GM21423 (cell line): ENCODE measurements around the gene SYF2.
"Not testable (repeated sequence)": the region's sequence is repeated elsewhere in the genome, so short reads cannot be mapped to it uniquely, and the experiment has no call there.

Source experiments
- ATAC-seq: cut with Tn5 transposase; IDR thresholded peaks from one replicate; pipeline ENCODE4 v1.9.1; 2021; ENCODE audit warnings: mild to moderate bottlenecking, moderate library complexity; ENCODE audit not compliant: unreplicated experiment

Gene SYF2

GRCh38 chr1:25209516-25209915 is 22.8 kb downstream of the SYF2 start:
- no peak for ATAC-seq

GRCh38 chr1:25208561-25209222 is 23.6 kb downstream of the SYF2 start:
- no peak for ATAC-seq

GRCh38 chr1:25208092-25208491 is 24.2 kb downstream of the SYF2 start:
- no peak for ATAC-seq

- no peak for ATAC-seq
Observed at GRCh38 chr1:25206201-25206600, 26.1 kb downstream of the SYF2 start.

- ATAC-seq: no peak
Observed at GRCh38 chr1:25205786-25206185, 26.5 kb downstream of the SYF2 start.

GRCh38 chr1:25204797-25205480 is 27.4 kb downstream of the SYF2 start:
- no peak for ATAC-seq

GRCh38 chr1:25201006-25201405 is 31.3 kb downstream of the SYF2 start:
- no peak for ATAC-seq

- ATAC-seq: no peak
Observed at GRCh38 chr1:25199819-25200620, 32.3 kb downstream of the SYF2 start.

- ATAC-seq: no peak
Observed at GRCh38 chr1:25198663-25199252, 33.5 kb downstream of the SYF2 start.

- ATAC-seq: no peak
Observed at GRCh38 chr1:25197982-25198662, 34.2 kb downstream of the SYF2 start.

GRCh38 chr1:25197235-25197975 is 34.9 kb downstream of the SYF2 start:
- no peak for ATAC-seq

- no peak for ATAC-seq
Observed at GRCh38 chr1:25196830-25197229, 35.5 kb downstream of the SYF2 start.

GRCh38 chr1:25195835-25196234 is 36.5 kb downstream of the SYF2 start:
- ATAC-seq: no peak

GRCh38 chr1:25194572-25195020 is 37.7 kb downstream of the SYF2 start:
- no peak for ATAC-seq

GRCh38 chr1:25194054-25194453 is 38.2 kb downstream of the SYF2 start:
- no peak for ATAC-seq

- ATAC-seq: no peak
Observed at GRCh38 chr1:25193229-25193628, 39.1 kb downstream of the SYF2 start.

- ATAC-seq: no peak
Observed at GRCh38 chr1:25192154-25192553, 40.1 kb downstream of the SYF2 start.

- no peak for ATAC-seq
Observed at GRCh38 chr1:25190260-25190659, 42.0 kb downstream of the SYF2 start.

GRCh38 chr1:25187904-25188303 is 44.4 kb downstream of the SYF2 start:
- ATAC-seq: not testable (repeated sequence)

- ATAC-seq: no peak
Observed at GRCh38 chr1:25187077-25187476, 45.2 kb downstream of the SYF2 start.
